K562 (cell line): Measurements from ENCODE around the gene H2AZ2. TPM values are rescaled to one million over a fixed set of nuclear protein-coding genes. Genes with fewer than 3 reads are reported as not detected.

Experiments used
- ARID3B ChIP-seq: fragments of 250-450 bp; sonication (Bioruptor Pico); IDR thresholded peaks from 2 replicates; pipeline ENCODE4 v1.4.0; 2020; ENCODE audit warnings: borderline replicate concordance
- ATF3 ChIP-seq, 2 experiments: fragments of 450-650 bp in 1 of 2; sonication (generic) in 1 of 2; formaldehyde crosslinking in 1 of 2; IDR thresholded peaks in 1 of 2; conservative IDR thresholded peaks in 1 of 2; 2 replicates each; pipeline versions ENCODE4 v1.6.1 to v1.8.1; 2016 to 2023; ENCODE audit warnings: mild to moderate bottlenecking in 2 of 2, moderate library complexity in 2 of 2, inconsistent platforms in 1 of 2, missing genetic modification reagents in 1 of 2
- CBFA2T3 ChIP-seq: fragments of 450-650 bp; IDR thresholded peaks from 2 replicates; pipeline ENCODE4 v1.6.1; 2017
- JUNB ChIP-seq: fragments of 450-650 bp; formaldehyde crosslinking; conservative IDR thresholded peaks from 2 replicates; pipeline ENCODE4 v1.4.0; 2020; ENCODE audit warnings: mild to moderate bottlenecking
- NFRKB ChIP-seq: fragments of 450-650 bp; IDR thresholded peaks from 2 replicates; pipeline ENCODE4 v1.6.1; 2016; ENCODE audit warnings: low read depth
- PCBP2 ChIP-seq: fragments of 200-400 bp; formaldehyde crosslinking; IDR thresholded peaks from 2 replicates; pipeline ENCODE4 v1.6.1; 2018; ENCODE audit warnings: low read length, low read depth, mild to moderate bottlenecking, moderate library complexity; ENCODE audit not compliant: poor library complexity, severe bottlenecking
- SREBF2 ChIP-seq: sonication (generic); formaldehyde crosslinking; IDR thresholded peaks from 2 replicates; pipeline ENCODE4 v1.4.0; 2020; ENCODE audit warnings: mild to moderate bottlenecking, missing genetic modification reagents
- ZBTB40 ChIP-seq, 2 experiments: fragments of 450-650 bp in 1 of 2; sonication (generic) in 1 of 2; formaldehyde crosslinking in 1 of 2; IDR thresholded peaks; 2 replicates each; pipeline versions ENCODE4 v1.7.1 to v1.9.0; 2016 to 2022; ENCODE audit warnings: inconsistent platforms in 1 of 2, mild to moderate bottlenecking in 1 of 2, missing genetic modification reagents in 1 of 2
- ZBTB43 ChIP-seq: sonication (generic); formaldehyde crosslinking; IDR thresholded peaks from 2 replicates; pipeline ENCODE4 v1.8.0; 2023; ENCODE audit warnings: mild to moderate bottlenecking, missing genetic modification reagents
- ZNF444 ChIP-seq: fragments of 250-450 bp; sonication (Bioruptor Pico); IDR thresholded peaks from 2 replicates; pipeline ENCODE4 v1.4.0; 2020; ENCODE audit warnings: mild to moderate bottlenecking, moderate library complexity
- ZNF707 ChIP-seq: fragments of 250-450 bp; sonication (Bioruptor Pico); conservative IDR thresholded peaks from 2 replicates; pipeline ENCODE4 v1.8.0; 2022; ENCODE audit warnings: inconsistent platforms, mild to moderate bottlenecking, moderate library complexity
- polyA plus RNA-seq, 8 experiments: library from polyadenylated mRNA; depleted of rRNA in 4 of 8; stranded (reverse) in 5 of 8; unstranded in 3 of 8; fragments of >200 nt; fragmentation: Nextera tagmentation in 2 of 8; fragmentation: Illumina TruSeq in 1 of 8; extraction: Ambion mirVana in 2 of 8; extraction: Trizol in 1 of 8; gene quantifications; 2 replicates each; pipeline versions ENCODE4 v1.2.1 to v1.2.3, GENCODE V29; 2011 to 2014; ENCODE audit warnings: inconsistent platforms in 1 of 8, missing spikeins in 1 of 8
- total RNA-seq, 7 experiments: library from RNA; depleted of rRNA in 6 of 7; stranded (reverse); fragments of >200 nt in 6 of 7; fragmentation: Illumina TruSeq in 2 of 7; extraction: Trizol in 2 of 7; gene quantifications; 2 replicates each; pipeline versions ENCODE4 v1.2.1 to v1.2.3, GENCODE V29; 2011 to 2021; ENCODE audit warnings: low replicate concordance in 1 of 7

Gene H2AZ2
- total and polyA plus RNA-seq, 9 of the 15 experiments (the other 6 are each of a cell fraction or from before 2014, with no cell fraction given): 105 to 382 (median 286) TPM

- TF ChIP-seq ZBTB40 (IDR thresholded peaks at IDR 0.05) (peak; percentile 40), ZBTB40 (CRISPR knock-in tag; IDR thresholded peaks at IDR 0.05) (no peak), ARID3B (CRISPR knock-in tag) (no peak), ZNF707 (CRISPR knock-in tag) (no peak), ZBTB43 (0 out of 2 replicates have a peak, but pooled peaks have one; percentile 39), SREBF2 (no peak), PCBP2 (no peak), CBFA2T3 (no peak), NFRKB (no peak; the same call in 1 of the 2 replicates), ATF3 (IDR thresholded peaks at IDR 0.05) (no peak), ATF3 (CRISPR knock-in tag; conservative IDR thresholded peaks at IDR 0.05) (no peak), JUNB (CRISPR knock-in tag) (no peak), ZNF444 (CRISPR knock-in tag) (no peak)
Measured at GRCh38 chr7:44796034-44796503, 51.8 kb downstream of the H2AZ2 start (continued).
